AG08395 (cell line): ENCODE measurements around the gene ANKRD17.
"Not testable (repeated sequence)": the region's sequence is repeated elsewhere in the genome, so short reads cannot be mapped to it uniquely, and the experiment has no call there.

Experiments used
- DNase-seq: peaks from one replicate; pipeline ENCODE4 v3.0.0; 2012; ENCODE audit warnings: mixed read lengths, low spot score

Gene ANKRD17, protein sequence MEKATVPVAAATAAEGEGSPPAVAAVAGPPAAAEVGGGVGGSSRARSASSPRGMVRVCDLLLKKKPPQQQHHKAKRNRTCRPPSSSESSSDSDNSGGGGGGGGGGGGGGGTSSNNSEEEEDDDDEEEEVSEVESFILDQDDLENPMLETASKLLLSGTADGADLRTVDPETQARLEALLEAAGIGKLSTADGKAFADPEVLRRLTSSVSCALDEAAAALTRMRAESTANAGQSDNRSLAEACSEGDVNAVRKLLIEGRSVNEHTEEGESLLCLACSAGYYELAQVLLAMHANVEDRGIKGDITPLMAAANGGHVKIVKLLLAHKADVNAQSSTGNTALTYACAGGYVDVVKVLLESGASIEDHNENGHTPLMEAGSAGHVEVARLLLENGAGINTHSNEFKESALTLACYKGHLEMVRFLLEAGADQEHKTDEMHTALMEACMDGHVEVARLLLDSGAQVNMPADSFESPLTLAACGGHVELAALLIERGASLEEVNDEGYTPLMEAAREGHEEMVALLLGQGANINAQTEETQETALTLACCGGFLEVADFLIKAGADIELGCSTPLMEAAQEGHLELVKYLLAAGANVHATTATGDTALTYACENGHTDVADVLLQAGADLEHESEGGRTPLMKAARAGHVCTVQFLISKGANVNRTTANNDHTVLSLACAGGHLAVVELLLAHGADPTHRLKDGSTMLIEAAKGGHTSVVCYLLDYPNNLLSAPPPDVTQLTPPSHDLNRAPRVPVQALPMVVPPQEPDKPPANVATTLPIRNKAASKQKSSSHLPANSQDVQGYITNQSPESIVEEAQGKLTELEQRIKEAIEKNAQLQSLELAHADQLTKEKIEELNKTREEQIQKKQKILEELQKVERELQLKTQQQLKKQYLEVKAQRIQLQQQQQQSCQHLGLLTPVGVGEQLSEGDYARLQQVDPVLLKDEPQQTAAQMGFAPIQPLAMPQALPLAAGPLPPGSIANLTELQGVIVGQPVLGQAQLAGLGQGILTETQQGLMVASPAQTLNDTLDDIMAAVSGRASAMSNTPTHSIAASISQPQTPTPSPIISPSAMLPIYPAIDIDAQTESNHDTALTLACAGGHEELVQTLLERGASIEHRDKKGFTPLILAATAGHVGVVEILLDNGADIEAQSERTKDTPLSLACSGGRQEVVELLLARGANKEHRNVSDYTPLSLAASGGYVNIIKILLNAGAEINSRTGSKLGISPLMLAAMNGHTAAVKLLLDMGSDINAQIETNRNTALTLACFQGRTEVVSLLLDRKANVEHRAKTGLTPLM (N-terminal part only)

DNA sequence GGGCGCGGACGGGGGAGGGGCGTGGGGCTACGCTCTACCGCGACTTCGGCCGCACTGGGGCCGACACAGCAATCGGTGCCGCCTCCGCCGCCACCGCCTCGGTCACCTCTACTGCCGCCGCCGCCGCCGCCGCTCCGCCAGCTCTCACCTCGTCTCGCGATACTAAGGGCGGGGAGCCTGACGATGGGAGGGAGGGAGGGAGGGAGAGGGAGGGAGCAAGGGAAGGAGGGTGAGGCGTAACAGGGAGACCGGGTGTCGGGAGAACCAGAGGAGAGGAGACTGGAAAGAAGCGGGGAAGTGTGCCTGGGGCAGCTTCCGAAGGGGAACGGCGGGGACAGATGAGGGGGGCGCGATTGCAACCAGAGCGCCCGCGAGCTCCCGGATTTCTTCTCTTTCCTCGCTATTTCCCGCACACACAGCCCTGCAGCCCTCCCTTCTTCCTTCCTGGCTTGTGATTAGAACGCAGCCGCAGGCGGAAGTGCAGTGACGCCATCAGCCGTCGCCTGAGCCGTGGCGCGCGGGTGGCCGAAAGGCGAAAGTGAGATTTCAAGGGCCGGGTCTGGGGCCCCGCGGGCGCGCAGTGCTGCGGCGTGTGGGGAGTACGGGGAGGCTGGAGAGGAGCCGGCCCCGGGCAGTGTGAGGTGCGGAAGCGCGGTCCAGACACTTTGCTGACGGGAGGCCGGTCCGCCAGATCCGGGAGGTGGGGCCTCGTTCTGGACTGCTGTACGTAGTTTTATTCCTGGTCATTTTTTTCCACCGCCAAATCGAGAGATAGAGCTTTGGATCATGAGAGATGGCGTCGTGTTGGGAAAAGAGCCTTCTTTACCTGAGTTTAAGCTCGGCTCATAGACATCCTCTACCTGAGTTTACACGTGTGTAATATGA, at the start of gene ANKRD17:
TSS of gene ANKRD17 (minus strand) at position 113 of the 885 bp plus-strand sequence. CDS start 130 bp downstream, outside the sequence.
- DNase-seq = peak; percentile 87

GRCh38 chr4:73308286-73308685, 49.7 kb upstream of the ANKRD17 start:
- peak; percentile 24 for DNase-seq

- DNase-seq = no peak
These were observed 45.1 kb upstream of the ANKRD17 start for GRCh38 chr4:73303711-73304110.

GRCh38 chr4:73299548-73300280, 41.1 kb upstream of the ANKRD17 start:
- DNase-seq = no peak

DNA sequence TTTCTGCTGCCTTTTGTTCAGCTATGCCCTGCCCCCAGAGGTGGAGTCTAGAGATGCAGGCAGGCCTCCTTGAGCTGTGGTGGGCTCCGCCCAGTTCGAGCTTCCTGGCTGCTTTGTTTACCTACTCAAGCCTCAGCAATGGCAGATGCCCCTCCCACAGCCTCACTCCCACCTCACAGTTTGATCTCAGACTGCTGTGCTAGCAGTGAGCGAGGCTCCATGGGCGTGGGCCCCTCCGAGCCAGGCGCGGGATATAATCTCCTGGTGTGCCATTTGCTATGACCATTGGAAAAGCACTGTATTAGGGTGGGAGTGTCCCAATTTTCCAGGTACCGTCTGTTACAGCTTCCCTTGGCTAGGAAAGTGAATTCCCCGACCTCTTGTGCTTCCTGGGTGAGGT, 34.1 kb upstream of the ANKRD17 start:
- not testable (repeated sequence) for DNase-seq

- DNase-seq = no peak
These were observed 23.4 kb upstream of the ANKRD17 start for GRCh38 chr4:73281982-73282381.

DNA sequence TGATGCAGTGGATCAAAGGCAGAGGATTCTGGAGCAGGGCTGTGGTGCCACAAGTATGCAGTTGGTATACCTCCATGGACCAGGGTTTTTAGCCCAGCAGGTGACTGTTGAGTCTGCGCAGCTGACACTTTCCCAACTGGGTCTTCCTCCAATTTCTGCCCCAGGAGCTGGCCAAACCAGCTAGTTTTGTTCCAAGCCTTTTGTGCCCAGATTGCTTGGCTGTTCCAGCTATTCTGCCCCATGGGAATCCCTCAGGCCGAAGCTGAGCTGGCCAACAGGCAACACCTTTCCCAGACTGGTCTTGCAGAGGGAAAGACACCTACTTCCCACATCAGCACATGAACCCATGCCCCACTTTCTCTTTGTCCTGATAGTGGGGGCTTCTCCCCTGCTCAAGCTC, 22.8 kb upstream of the ANKRD17 start:
- no peak for DNase-seq

GRCh38 chr4:73277201-73277600, 18.6 kb upstream of the ANKRD17 start:
- DNase-seq = no peak

DNA sequence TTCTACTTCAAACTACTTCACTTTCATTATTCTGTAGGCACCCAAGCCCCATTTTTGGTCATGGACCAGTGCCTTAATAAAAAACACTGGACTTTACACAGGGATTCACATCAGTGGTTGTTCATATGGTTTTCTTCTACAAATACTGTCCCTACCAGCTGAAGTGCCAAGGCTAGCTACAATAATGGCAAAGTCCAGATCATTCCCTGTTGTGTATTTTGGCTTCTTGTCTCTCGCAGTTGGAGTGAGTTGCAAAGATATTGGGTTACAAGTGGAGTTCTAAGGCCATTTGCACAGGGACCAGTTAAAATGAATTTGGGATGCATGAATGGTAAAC, 16.7 kb upstream of the ANKRD17 start:
- DNase-seq = no peak

- DNase-seq = no peak
These were observed 14.2 kb upstream of the ANKRD17 start for GRCh38 chr4:73272816-73273215.

- DNase-seq = no peak
These were observed 8.5 kb upstream of the ANKRD17 start for GRCh38 chr4:73267050-73267449.

DNA sequence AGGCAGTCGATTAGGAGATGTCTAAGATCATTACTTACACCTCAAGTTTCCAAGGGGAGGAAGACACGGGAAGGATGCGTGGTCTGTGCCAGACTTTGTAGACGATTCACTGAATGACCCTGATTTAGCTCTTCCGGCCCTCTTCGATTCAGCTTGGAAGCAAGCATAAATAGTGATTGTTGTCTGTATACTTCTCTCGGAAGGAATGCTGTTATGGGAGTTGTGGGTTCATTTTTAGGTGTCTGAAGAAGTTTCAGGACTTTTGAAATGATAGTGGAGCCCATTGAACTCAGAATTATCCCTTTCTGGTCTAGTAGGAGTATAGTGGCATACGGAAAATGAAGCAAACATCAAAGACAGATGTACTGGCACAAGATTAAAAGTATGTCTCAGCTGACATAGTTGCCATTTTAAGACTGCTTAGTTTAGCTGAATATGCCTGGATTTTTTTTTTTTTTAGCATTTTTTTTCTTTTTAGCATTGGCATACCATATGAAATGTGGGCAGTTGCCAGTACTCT, 1.0 kb upstream of the ANKRD17 start:
- DNase-seq = no peak

DNA sequence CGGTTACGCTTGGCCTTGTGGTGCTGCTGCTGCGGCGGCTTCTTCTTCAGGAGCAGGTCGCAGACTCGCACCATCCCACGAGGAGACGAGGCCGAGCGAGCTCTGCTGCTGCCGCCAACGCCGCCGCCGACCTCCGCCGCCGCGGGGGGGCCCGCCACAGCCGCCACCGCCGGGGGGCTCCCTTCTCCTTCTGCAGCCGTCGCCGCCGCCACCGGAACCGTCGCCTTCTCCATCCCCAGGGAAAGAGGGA, 237 bp downstream of the ANKRD17 start:
- DNase-seq = no peak

DNA sequence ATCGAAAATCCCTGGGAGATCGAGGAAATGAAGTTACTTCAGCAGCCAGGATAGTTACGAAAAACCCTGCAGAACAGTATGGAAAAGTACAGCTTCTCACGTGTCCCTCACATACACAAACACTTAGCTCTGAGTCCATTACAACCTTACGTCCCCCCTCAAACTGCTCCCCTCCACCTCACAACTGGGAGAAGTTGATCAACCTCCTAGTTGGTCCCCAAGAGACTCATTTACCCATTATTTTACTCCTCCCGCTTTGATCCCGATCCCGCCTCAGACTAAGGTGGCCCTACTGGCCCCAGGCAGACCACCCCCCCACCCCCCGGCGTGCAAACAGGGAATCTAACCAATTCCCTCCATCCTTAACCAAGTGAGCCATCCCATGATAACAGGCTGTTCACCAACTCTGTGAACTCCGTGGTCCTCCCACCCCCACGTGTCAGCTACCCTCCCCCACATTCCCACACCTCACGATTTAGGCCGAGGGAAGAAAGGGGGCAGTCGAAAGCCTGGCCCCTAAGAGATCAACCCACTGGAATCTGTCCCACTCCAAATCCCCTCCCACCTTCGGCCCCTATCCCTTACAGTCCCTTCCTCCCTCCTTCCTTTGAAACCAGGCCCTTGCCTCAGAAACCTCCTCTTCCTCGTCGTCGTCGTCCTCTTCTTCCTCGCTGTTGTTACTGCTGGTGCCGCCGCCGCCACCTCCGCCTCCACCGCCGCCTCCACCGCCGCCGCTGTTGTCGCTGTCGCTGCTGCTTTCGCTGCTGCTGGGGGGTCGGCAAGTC, 755 bp downstream of the ANKRD17 start:
- no peak for DNase-seq

- DNase-seq = peak; percentile 65
These were observed 1.4 kb downstream of the ANKRD17 start for GRCh38 chr4:73257234-73257633.

GRCh38 chr4:73255847-73256246, 2.8 kb downstream of the ANKRD17 start:
- not testable (repeated sequence) for DNase-seq

DNA sequence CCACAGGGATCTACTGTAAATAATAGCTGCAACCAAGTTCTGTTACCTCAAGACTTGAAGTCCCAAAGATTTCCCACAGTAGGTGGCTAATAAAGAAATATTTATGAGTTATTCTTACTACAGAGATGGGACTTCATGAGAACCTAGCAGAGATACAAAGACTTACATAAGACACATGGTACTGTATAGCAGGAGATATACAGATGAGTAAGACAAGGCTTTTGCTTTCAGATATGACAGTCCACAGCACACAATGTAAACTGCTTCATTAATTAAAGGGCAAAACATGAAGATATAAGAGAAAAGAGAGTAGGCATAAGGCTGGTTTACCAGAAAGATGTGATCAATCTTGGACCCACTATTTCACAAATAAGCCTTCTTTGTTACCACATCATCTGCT, 6.6 kb downstream of the ANKRD17 start:
- DNase-seq = no peak

DNA sequence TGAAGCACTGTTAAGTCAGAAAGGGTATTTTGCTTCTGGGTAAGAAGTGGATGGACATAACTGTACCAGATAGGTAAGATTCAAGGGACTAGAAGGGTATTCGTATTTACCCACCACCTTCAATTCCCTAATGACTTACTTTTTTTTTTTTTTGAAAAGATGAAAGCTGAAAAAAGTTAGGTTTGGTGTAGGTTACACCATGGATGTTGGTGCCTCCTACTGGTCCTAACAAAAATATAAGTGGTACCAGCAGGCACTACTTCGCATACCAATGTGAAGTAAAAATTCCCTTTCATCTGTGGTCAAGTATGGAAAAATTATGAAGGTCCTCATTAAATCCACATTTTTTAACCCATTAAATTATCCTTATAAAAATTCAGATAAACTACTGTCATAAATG, 7.2 kb downstream of the ANKRD17 start:
- no peak for DNase-seq

GRCh38 chr4:73250642-73251041, 8.0 kb downstream of the ANKRD17 start:
- no peak for DNase-seq

DNA sequence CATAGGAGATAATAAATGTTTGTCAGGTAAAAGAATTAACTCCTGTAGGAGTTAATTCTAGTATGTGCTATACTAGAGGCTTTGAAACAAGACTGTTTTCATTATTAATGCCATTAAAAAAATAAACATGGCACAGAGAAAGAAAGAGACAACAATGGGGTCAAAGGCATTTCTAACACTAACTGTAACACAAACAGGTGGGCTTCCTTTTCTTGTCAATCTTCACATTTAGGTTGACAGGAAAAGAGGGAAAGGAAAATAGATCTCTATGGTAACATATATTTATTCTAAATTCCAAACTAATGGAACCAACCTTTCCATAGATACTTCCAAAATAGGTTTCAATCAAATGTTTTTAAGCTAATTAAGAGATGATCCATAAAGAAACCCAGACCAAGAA, 9.8 kb downstream of the ANKRD17 start:
- no peak for DNase-seq
